Adrenal gland (tissue), 5 donors: Measurements from ENCODE around the gene FHIT.

Experiments
- POLR2A ChIP-seq, 2 donors: fragments of 450-650 bp; IDR thresholded peaks; one replicate each; pipeline ENCODE4 v1.6.1; 2017; ENCODE audit warnings: antibody characterized with exemption in 2 of 2, mild to moderate bottlenecking in 2 of 2, moderate library complexity in 1 of 2
- TF ChIP-seq, protein P1 (sequence below), 6 experiments: fragments of 450-650 bp in 4 of 6; fragments of 200-600 bp in 2 of 6; sonication (generic) in 1 of 6; IDR thresholded peaks; 1 replicate in 5 of 6; 2 replicates in 1 of 6; pipeline versions ENCODE4 v1.5.1 to v1.8.0; 2016 to 2021; ENCODE audit warnings: antibody characterized with exemption in 6 of 6, mild to moderate bottlenecking in 2 of 6, moderate library complexity in 1 of 6
- donor health status: DM: no; HTN: no; CAD: no.

DNA sequence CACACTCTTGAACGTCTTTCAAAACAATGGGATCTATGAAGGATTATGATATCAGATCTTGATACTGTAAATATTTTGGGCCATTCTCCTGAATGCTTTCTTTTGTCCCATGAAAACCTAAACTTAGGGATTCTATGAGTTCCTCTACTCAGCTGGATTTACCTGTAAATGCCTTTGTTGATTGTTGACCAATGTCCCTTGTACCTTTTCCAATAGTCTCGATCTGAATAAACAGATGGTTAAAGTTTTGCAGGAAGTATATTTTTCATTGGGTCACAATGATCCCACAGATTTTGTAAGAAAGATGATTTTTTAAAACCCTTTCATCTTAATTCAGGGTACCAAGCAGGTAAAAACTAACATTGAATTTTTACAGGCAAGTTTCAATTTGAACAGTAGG, 634.1 kb downstream of the FHIT start:
- TF ChIP-seq POLR2A (IDR thresholded peaks at IDR 0.05) = no peak
- TF ChIP-seq, protein P1, sequence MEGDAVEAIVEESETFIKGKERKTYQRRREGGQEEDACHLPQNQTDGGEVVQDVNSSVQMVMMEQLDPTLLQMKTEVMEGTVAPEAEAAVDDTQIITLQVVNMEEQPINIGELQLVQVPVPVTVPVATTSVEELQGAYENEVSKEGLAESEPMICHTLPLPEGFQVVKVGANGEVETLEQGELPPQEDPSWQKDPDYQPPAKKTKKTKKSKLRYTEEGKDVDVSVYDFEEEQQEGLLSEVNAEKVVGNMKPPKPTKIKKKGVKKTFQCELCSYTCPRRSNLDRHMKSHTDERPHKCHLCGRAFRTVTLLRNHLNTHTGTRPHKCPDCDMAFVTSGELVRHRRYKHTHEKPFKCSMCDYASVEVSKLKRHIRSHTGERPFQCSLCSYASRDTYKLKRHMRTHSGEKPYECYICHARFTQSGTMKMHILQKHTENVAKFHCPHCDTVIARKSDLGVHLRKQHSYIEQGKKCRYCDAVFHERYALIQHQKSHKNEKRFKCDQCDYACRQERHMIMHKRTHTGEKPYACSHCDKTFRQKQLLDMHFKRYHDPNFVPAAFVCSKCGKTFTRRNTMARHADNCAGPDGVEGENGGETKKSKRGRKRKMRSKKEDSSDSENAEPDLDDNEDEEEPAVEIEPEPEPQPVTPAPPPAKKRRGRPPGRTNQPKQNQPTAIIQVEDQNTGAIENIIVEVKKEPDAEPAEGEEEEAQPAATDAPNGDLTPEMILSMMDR (IDR thresholded peaks at IDR 0.05) = no peak
